Choroid plexus epithelial cell (primary cell): ENCODE results near the gene LPIN1.

Experiments used
- DNase-seq: peaks from one replicate; pipeline ENCODE4 v3.0.0-alpha.2; 2010; ENCODE audit warnings: low read depth
- H3K4me3 ChIP-seq: 2 replicates; pipeline ENCODE4 v1.5.1; 2011; ENCODE audit warnings: low read depth, mild to moderate bottlenecking, control low read depth, low read length, moderate library complexity
- TF ChIP-seq, protein P1 (sequence below): conservative IDR thresholded peaks from 2 replicates; pipeline ENCODE4 v1.5.1; 2011; ENCODE audit warnings: low read depth, mild to moderate bottlenecking, control low read depth, inconsistent platforms, low read length, moderate library complexity

Gene LPIN1

GRCh38 chr2:11769516-11769915 is 23.1 kb downstream of the LPIN1 start:
- TF ChIP-seq, protein P1, sequence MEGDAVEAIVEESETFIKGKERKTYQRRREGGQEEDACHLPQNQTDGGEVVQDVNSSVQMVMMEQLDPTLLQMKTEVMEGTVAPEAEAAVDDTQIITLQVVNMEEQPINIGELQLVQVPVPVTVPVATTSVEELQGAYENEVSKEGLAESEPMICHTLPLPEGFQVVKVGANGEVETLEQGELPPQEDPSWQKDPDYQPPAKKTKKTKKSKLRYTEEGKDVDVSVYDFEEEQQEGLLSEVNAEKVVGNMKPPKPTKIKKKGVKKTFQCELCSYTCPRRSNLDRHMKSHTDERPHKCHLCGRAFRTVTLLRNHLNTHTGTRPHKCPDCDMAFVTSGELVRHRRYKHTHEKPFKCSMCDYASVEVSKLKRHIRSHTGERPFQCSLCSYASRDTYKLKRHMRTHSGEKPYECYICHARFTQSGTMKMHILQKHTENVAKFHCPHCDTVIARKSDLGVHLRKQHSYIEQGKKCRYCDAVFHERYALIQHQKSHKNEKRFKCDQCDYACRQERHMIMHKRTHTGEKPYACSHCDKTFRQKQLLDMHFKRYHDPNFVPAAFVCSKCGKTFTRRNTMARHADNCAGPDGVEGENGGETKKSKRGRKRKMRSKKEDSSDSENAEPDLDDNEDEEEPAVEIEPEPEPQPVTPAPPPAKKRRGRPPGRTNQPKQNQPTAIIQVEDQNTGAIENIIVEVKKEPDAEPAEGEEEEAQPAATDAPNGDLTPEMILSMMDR, result no peak
- H3K4me3 ChIP-seq, result no peak overlapping the region

GRCh38 chr2:11770531-11771188 is 24.2 kb downstream of the LPIN1 start:
- no peak for DNase-seq
- TF ChIP-seq, protein P1, result no peak
- no peak overlapping the region for H3K4me3 ChIP-seq

More at GRCh38 chr2:11769516-11769915, 23.1 kb downstream of the LPIN1 start:
- no peak for DNase-seq

GRCh38 chr2:11771971-11772615 is 25.7 kb downstream of the LPIN1 start:
- no peak for DNase-seq
- TF ChIP-seq, protein P1, result no peak
- H3K4me3 ChIP-seq, result no peak overlapping the region

- H3K4me3 ChIP-seq, result no peak overlapping the region
- DNase-seq, result no peak
- TF ChIP-seq, protein P1, result no peak
These were observed 26.7 kb downstream of the LPIN1 start for GRCh38 chr2:11773111-11773510.

DNA sequence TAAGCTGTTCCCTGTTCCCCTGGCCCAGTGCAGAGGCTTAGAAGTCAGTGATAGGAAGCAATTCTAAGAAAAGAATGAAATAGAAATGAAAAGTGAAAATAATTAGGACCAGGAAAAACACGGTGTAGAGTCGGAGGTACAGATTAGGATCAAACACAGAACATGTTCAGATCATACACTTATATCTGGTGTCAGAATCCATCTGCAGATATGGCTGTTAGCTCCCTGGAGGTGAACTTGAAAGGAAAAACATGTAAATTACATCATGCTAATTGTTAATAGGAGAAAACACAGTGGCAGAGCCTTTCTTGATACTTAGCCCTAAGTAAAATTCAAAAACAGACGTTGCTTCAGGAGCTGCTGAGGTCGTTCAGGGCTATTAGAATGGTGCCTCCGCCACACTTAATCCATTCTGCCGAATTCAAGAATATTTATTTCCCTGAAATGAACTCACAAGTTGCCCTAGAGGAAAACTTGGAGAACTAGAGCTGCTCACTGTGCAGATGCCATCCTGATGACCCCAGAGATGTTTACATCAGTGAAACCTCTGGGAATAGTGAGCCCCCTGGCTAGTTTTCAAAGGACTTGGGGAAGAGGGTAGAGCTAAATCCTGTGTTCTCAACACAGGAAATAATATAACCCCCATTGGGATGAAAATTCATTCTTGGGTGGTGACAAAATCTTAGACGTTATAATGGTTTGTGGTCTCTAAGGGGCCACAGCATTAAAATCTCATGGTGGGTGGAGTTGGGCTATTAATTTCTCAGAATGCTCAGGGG is 27.5 kb downstream of the LPIN1 start:
- H3K4me3 ChIP-seq, result no peak overlapping the region
- DNase-seq, result no peak
- TF ChIP-seq, protein P1, result no peak

DNA sequence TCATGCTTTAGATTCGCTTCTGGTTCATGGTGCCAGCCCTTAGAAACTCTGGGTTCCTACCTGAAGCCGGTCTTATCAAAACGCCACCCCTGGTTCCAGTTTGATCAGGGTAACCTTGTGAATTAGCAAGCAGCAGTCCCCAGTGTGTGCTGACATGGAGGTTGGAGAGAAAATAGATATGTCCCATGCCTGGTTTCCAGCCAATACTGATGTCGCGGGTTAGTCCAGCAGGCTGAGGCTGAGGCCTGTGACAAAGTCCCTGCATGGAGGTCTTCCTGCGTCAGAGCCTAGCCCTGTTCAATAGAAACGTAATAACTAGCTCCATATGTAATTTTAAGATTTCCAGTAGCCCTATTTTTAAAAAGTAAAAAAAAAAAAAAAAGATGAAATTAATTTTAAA is 28.2 kb downstream of the LPIN1 start:
- TF ChIP-seq, protein P1, result no peak
- DNase-seq, result no peak
- no peak overlapping the region for H3K4me3 ChIP-seq
